ENCODE measurements around the gene HOXB5. TPM values are rescaled to one million over a fixed set of nuclear protein-coding genes. Genes with fewer than 3 reads are reported as not detected.

Gene HOXB5
- total RNA-seq: not detected

- POLR2A ChIA-PET: interaction anchor here (0.9 kb wide), 1 partner anchor 30 kb away, joined by 3 read pairs; no protein-coding TSS in a partner anchor
- H3K27me3 Mint-ChIP-seq: peaks cover 71% of the 10 kb centered on the region
- H3K36me3 Mint-ChIP-seq: no peaks in the 10 kb centered on the region
- CTCF ChIA-PET: interaction anchor here (0.6 to 6.0 kb wide), 70 partner anchors 14 to 568 kb away, joined by 3 to 94 read pairs (median 5); partner anchors contain the start of genes HOXB8, HOXB9 and SNX11
- no peaks in the 10 kb centered on the region for H3K9me3 Mint-ChIP-seq
- intact Hi-C loops (cut with micrococcal nuclease): loop anchor here (1.0 to 5.0 kb wide), 3 partner anchors 256 to 566 kb away; no protein-coding TSS in a partner anchor
- H3K4me1 Mint-ChIP-seq (ENCODE audit: low read depth): peaks cover 27% of the 10 kb centered on the region
- H3K4me3 Mint-ChIP-seq: peak within 1 kb of the TSS; percentile 72
- no peak within 1 kb of the TSS for H3K27ac Mint-ChIP-seq
- no peak for DNase-seq
These were observed at the start of gene HOXB5 for GRCh38 chr17:48593126-48593829. TSS of gene HOXB5 (minus strand) at chr17:48593779. CDS start at chr17:48593682, 97 bp downstream.

GRCh38 chr17:48642843-48643696 lies 49.5 kb upstream of the HOXB5 start:
- no peaks in the 10 kb centered on the region for H3K36me3 Mint-ChIP-seq

GRCh38 chr17:48642059-48642842 lies 48.7 kb upstream of the HOXB5 start:
- CTCF ChIA-PET: no interaction called here
- Mint-ChIP-seq H3K27ac (no peak overlapping the region), H3K36me3 (no peaks in the 10 kb centered on the region), H3K9me3 (no peaks in the 10 kb centered on the region), H3K4me1 (ENCODE audit: low read depth) (peaks cover 17% of the 10 kb centered on the region), H3K27me3 (peaks cover 71% of the 10 kb centered on the region), H3K4me3 (no peak overlapping the region)
- intact Hi-C loops (cut with micrococcal nuclease): no loop called here
- POLR2A ChIA-PET: no interaction called here
- DNase-seq: no peak

More at GRCh38 chr17:48642843-48643696, 49.5 kb upstream of the HOXB5 start:
- ChIA-PET CTCF (interaction anchor here (1.6 to 1.7 kb wide), 2 partner anchors 25 to 29 kb away, joined by 5 read pairs; no protein-coding TSS in a partner anchor), POLR2A (no interaction called here)
- Mint-ChIP-seq H3K27ac (no peak overlapping the region), H3K27me3 (peaks cover 70% of the 10 kb centered on the region), H3K9me3 (no peaks in the 10 kb centered on the region), H3K4me3 (no peak overlapping the region), H3K4me1 (ENCODE audit: low read depth) (peaks cover 17% of the 10 kb centered on the region)
- no peak for DNase-seq
- intact Hi-C loops (cut with micrococcal nuclease): no loop called here

- intact Hi-C loops (cut with micrococcal nuclease): no loop called here
- no peak for DNase-seq
- Mint-ChIP-seq H3K4me3 (no peak overlapping the region), H3K36me3 (no peaks in the 10 kb centered on the region), H3K9me3 (no peaks in the 10 kb centered on the region), H3K4me1 (ENCODE audit: low read depth) (peaks cover 15% of the 10 kb centered on the region), H3K27ac (no peak overlapping the region), H3K27me3 (peaks cover 76% of the 10 kb centered on the region)
- POLR2A ChIA-PET: no interaction called here
- CTCF ChIA-PET: no interaction called here
These were observed 48.0 kb upstream of the HOXB5 start for GRCh38 chr17:48641541-48642058.

- ChIA-PET CTCF (interaction anchor here (1.0 to 1.4 kb wide), 2 partner anchors 11 to 36 kb away, joined by 3 to 4 read pairs; partner anchors contain the start of gene HOXB6), POLR2A (no interaction called here)
- Mint-ChIP-seq H3K27ac (no peak overlapping the region), H3K9me3 (no peaks in the 10 kb centered on the region), H3K36me3 (no peaks in the 10 kb centered on the region), H3K4me1 (ENCODE audit: low read depth) (peaks cover 12% of the 10 kb centered on the region), H3K27me3 (peaks cover 80% of the 10 kb centered on the region), H3K4me3 (no peak overlapping the region)
- DNase-seq: no peak
- intact Hi-C loops (cut with micrococcal nuclease): no loop called here
These were observed 47.2 kb upstream of the HOXB5 start for GRCh38 chr17:48640858-48641180.

GRCh38 chr17:48639982-48640857 lies 46.6 kb upstream of the HOXB5 start:
- DNase-seq: no peak
- peaks cover 80% of the 10 kb centered on the region for H3K27me3 Mint-ChIP-seq
- no peaks in the 10 kb centered on the region for H3K9me3 Mint-ChIP-seq
- intact Hi-C loops (cut with micrococcal nuclease): no loop called here
- ChIA-PET POLR2A (no interaction called here), CTCF (interaction anchor here (1.0 to 1.4 kb wide), 2 partner anchors 11 to 36 kb away, joined by 3 to 4 read pairs; partner anchors contain the start of gene HOXB6)
- H3K4me3 Mint-ChIP-seq: no peak overlapping the region
- H3K4me1 Mint-ChIP-seq (ENCODE audit: low read depth): peaks cover 8% of the 10 kb centered on the region
- no peaks in the 10 kb centered on the region for H3K36me3 Mint-ChIP-seq
- H3K27ac Mint-ChIP-seq: no peak overlapping the region

- CTCF ChIA-PET: no interaction called here
- no peak for DNase-seq
- POLR2A ChIA-PET: no interaction called here
- Mint-ChIP-seq H3K27me3 (peaks cover 82% of the 10 kb centered on the region), H3K27ac (no peak overlapping the region), H3K4me3 (no peak overlapping the region), H3K4me1 (ENCODE audit: low read depth) (peaks cover 8% of the 10 kb centered on the region), H3K9me3 (no peaks in the 10 kb centered on the region), H3K36me3 (no peaks in the 10 kb centered on the region)
- intact Hi-C loops (cut with micrococcal nuclease): no loop called here
These were observed 45.6 kb upstream of the HOXB5 start for GRCh38 chr17:48639136-48639535.

GRCh38 chr17:48637323-48638260 lies 44.0 kb upstream of the HOXB5 start:
- POLR2A ChIA-PET: no interaction called here
- H3K4me1 Mint-ChIP-seq (ENCODE audit: low read depth): peaks cover 11% of the 10 kb centered on the region

GRCh38 chr17:48636177-48637018 lies 42.8 kb upstream of the HOXB5 start:
- H3K4me1 Mint-ChIP-seq (ENCODE audit: low read depth): peaks cover 4% of the 10 kb centered on the region
- intact Hi-C loops (cut with micrococcal nuclease): no loop called here
- H3K27ac Mint-ChIP-seq: no peak overlapping the region
- no peaks in the 10 kb centered on the region for H3K36me3 Mint-ChIP-seq
- ChIA-PET POLR2A (interaction anchor here (0.6 to 0.7 kb wide), 2 partner anchors 12 to 111 kb away, joined by 3 read pairs; no protein-coding TSS in a partner anchor), CTCF (interaction anchor here (0.6 to 3.8 kb wide), 43 partner anchors 9 to 616 kb away, joined by 3 to 50 read pairs (median 4); partner anchors contain the start of genes HOXB5, HOXB8, HOXB9 and PRAC2)
- peak; percentile 85 for DNase-seq
- peaks cover 76% of the 10 kb centered on the region for H3K27me3 Mint-ChIP-seq
- H3K4me3 Mint-ChIP-seq: peak overlapping the region; percentile 13
- no peaks in the 10 kb centered on the region for H3K9me3 Mint-ChIP-seq

More at GRCh38 chr17:48637323-48638260, 44.0 kb upstream of the HOXB5 start:
- no peak overlapping the region for H3K4me3 Mint-ChIP-seq
- peaks cover 78% of the 10 kb centered on the region for H3K27me3 Mint-ChIP-seq
- CTCF ChIA-PET: interaction anchor here (0.6 to 3.8 kb wide), 21 partner anchors 8 to 241 kb away, joined by 3 to 50 read pairs (median 7); partner anchors contain the start of genes HOXB5, HOXB9 and PRAC2
- no peaks in the 10 kb centered on the region for H3K36me3 Mint-ChIP-seq
- intact Hi-C loops (cut with micrococcal nuclease): no loop called here
- H3K9me3 Mint-ChIP-seq: no peaks in the 10 kb centered on the region
- DNase-seq: peak; percentile 3
- no peak overlapping the region for H3K27ac Mint-ChIP-seq

Data from activated CD4-positive, alpha-beta memory T cell treated with anti-CD3 and anti-CD28 coated beads for 36 hours (primary cell).